ENCODE measurements around the gene THRA.
"Not testable (repeated sequence)": the region's sequence is repeated elsewhere in the genome, so short reads cannot be mapped to it uniquely, and the experiment has no call there.

Gene THRA

GRCh38 chr17:40113110-40113906, 50.5 kb downstream of the THRA start:
- peak; percentile 88 to 90 for DNase-seq (ENCODE audit: low read depth in 2 of 2)

- DNase-seq (ENCODE audit: low read depth in 2 of 2) = no peak
These were observed 51.1 kb downstream of the THRA start for GRCh38 chr17:40113907-40114245.

- no peak for DNase-seq (ENCODE audit: low read depth in 2 of 2)
These were observed 52.3 kb downstream of the THRA start for GRCh38 chr17:40115101-40115436.

- DNase-seq (ENCODE audit: low read depth in 2 of 2) = peak; percentile 75 to 83
These were observed 58.7 kb downstream of the THRA start, which contains the start of gene MSL1 for GRCh38 chr17:40121181-40122135. Gene MSL1 (plus strand): TSS chr17:40121971. CDS start chr17:40122613, 642 bp downstream.

- no peak for DNase-seq (ENCODE audit: low read depth in 2 of 2)
These were observed 59.6 kb downstream of the THRA start for GRCh38 chr17:40122136-40122998.

- DNase-seq (ENCODE audit: low read depth in 2 of 2) = no peak
These were observed 60.4 kb downstream of the THRA start for GRCh38 chr17:40122999-40123810.

- no peak for DNase-seq (ENCODE audit: low read depth in 2 of 2)
These were observed 61.0 kb downstream of the THRA start for GRCh38 chr17:40123811-40124114.

- DNase-seq (ENCODE audit: low read depth in 2 of 2) = no peak
These were observed 61.7 kb downstream of the THRA start for GRCh38 chr17:40124279-40125141.

GRCh38 chr17:40129498-40129897, 66.7 kb downstream of the THRA start:
- DNase-seq (ENCODE audit: low read depth in 2 of 2) = no peak

GRCh38 chr17:40130352-40131042, 67.7 kb downstream of the THRA start:
- no peak for DNase-seq (ENCODE audit: low read depth in 2 of 2)

GRCh38 chr17:40134184-40134583, 71.4 kb downstream of the THRA start:
- DNase-seq (ENCODE audit: low read depth in 2 of 2) = no peak

- DNase-seq (ENCODE audit: low read depth in 2 of 2) = no peak
These were observed 73.1 kb downstream of the THRA start for GRCh38 chr17:40135817-40136216.

- no peak for DNase-seq (ENCODE audit: low read depth in 2 of 2)
These were observed 76.8 kb downstream of the THRA start for GRCh38 chr17:40139566-40140058.

- DNase-seq (ENCODE audit: low read depth in 2 of 2) = not testable (repeated sequence)
These were observed 80.4 kb downstream of the THRA start for GRCh38 chr17:40143166-40143565.
